A673 (cell line): Measurements from ENCODE around the gene AATK. TPM values are rescaled to one million over a fixed set of nuclear protein-coding genes. Genes with fewer than 3 reads are reported as not detected.

ENCODE experiments used
- BruUV-seq: library from RNA; stranded (reverse); fragments of 400-500 nt; replicated peaks from 2 replicates; lab custom pipeline; 2021; lab: Mats Ljungman, UMichigan
- CTCF ChIA-PET: fragments of 300-600 bp; sonication (Branson Sonifier 250); formaldehyde crosslinking; loops from one replicate; lab custom pipeline; 2022; ENCODE audit warnings: antibody characterized with exemption; lab: Charles Lee
- POLR2A ChIA-PET: fragments of 300-600 bp; sonication (Branson Sonifier 250); formaldehyde crosslinking; loops from one replicate; lab custom pipeline; 2022; ENCODE audit warnings: antibody characterized with exemption; ENCODE audit not compliant: low non-redundant PET; lab: Charles Lee
- DNase-seq: peaks from one replicate; pipeline ENCODE4 v3.0.0-alpha.2; 2015; ENCODE audit warnings: low spot score
- H3K27ac ChIP-seq: fragments of 200-600 bp; sonication (generic); 2 replicates; pipeline ENCODE4 v1.5.1; 2016; ENCODE audit warnings: mixed run types, low read depth, mild to moderate bottlenecking, mixed read lengths, antibody characterized with exemption, low read length; ENCODE audit not compliant: poor library complexity, severe bottlenecking
- H3K27me3 ChIP-seq: fragments of 200-600 bp; sonication (generic); replicated peaks from 2 replicates; pipeline ENCODE4 v1.6.1; 2017; ENCODE audit warnings: mixed run types, low read depth, mild to moderate bottlenecking, mixed read lengths, antibody characterized with exemption, low read length; ENCODE audit not compliant: insufficient read depth, poor library complexity
- H3K36me3 ChIP-seq: fragments of 200-600 bp; sonication (generic); 2 replicates; pipeline ENCODE4 v1.6.1; 2016; ENCODE audit warnings: mixed run types, mild to moderate bottlenecking, mixed read lengths, antibody characterized with exemption, low read length; ENCODE audit not compliant: insufficient read depth, poor library complexity, severe bottlenecking
- H3K4me1 ChIP-seq: fragments of 200-600 bp; sonication (generic); 2 replicates; pipeline ENCODE4 v1.6.1; 2017; ENCODE audit warnings: mixed run types, mild to moderate bottlenecking, mixed read lengths, antibody characterized with exemption, low read length; ENCODE audit not compliant: insufficient read depth, poor library complexity, severe bottlenecking
- H3K4me3 ChIP-seq: fragments of 200-600 bp; sonication (generic); 2 replicates; pipeline ENCODE4 v1.5.1; 2016; ENCODE audit warnings: low read depth, mixed run types, mild to moderate bottlenecking, mixed read lengths, low read length; ENCODE audit not compliant: poor library complexity, severe bottlenecking
- H3K9me3 ChIP-seq: fragments of 200-600 bp; sonication (generic); 2 replicates; pipeline ENCODE4 v1.6.1; 2016; ENCODE audit warnings: mixed run types, low read depth, mild to moderate bottlenecking, mixed read lengths, antibody characterized with exemption, low read length; ENCODE audit not compliant: poor library complexity, severe bottlenecking
- CTCF ChIP-seq: fragments of 300-800, 200-600 bp; sonication (generic); conservative IDR thresholded peaks from 2 replicates; pipeline ENCODE4 v1.5.1; 2017; ENCODE audit warnings: low read depth, mild to moderate bottlenecking, antibody characterized with exemption, low read length, moderate library complexity, mixed read lengths
- EZH2 ChIP-seq: fragments of 200-600 bp; sonication (generic); IDR thresholded peaks from 2 replicates; pipeline ENCODE4 v1.6.1; 2017; ENCODE audit warnings: borderline replicate concordance, low read depth, mild to moderate bottlenecking, mixed read lengths, antibody characterized with exemption, low read length; ENCODE audit not compliant: poor library complexity, severe bottlenecking
- intact Hi-C: fragments of 100-400 bp; cut with micrococcal nuclease; formaldehyde crosslinking; loops from one replicate; pipeline ENCODE4 v1.10.0; 2022; ENCODE audit not compliant: unreplicated experiment
- total RNA-seq: library from RNA; stranded (reverse); gene quantifications from 2 replicates; pipeline ENCODE4 v1.2.3, GENCODE V29; 2021

AATK gene
- total RNA-seq, 1 experiment from 2014 or later, result 0.90 TPM

GRCh38 chr17:81113158-81113724, 52.8 kb downstream of the AATK start:
- no TSS peak for BruUV-seq
- intact Hi-C loops, result no loop called here
- H3K9me3 ChIP-seq, result no peaks in the 10 kb centered on the region
- H3K4me1 ChIP-seq, result peaks cover 16% of the 10 kb centered on the region
- H3K27me3 ChIP-seq, result no peaks in the 10 kb centered on the region
- no peak for DNase-seq
- CTCF ChIA-PET, result no interaction called here
- H3K27ac ChIP-seq, result no peak overlapping the region
- POLR2A ChIA-PET, result no interaction called here
- no peak overlapping the region for H3K4me3 ChIP-seq
- no peak for TF ChIP-seq EZH2
- no peak for TF ChIP-seq CTCF
- H3K36me3 ChIP-seq, result no peaks in the 10 kb centered on the region

GRCh38 chr17:81112450-81112849, 53.6 kb downstream of the AATK start:
- no peaks in the 10 kb centered on the region for H3K36me3 ChIP-seq
- H3K4me1 ChIP-seq, result peaks cover 13% of the 10 kb centered on the region
- H3K9me3 ChIP-seq, result no peaks in the 10 kb centered on the region
- ChIA-PET POLR2A (no interaction called here), CTCF (interaction anchor here (0.6 kb wide), 1 partner anchor 100 kb away, joined by 3 read pairs; no protein-coding TSS in a partner anchor)
- H3K4me3 ChIP-seq, result no peak overlapping the region
- no peak for DNase-seq
- no peak for TF ChIP-seq EZH2
- TF ChIP-seq CTCF, result no peak
- intact Hi-C loops, result no loop called here
- no TSS peak for BruUV-seq
- H3K27me3 ChIP-seq, result no peaks in the 10 kb centered on the region
- H3K27ac ChIP-seq, result no peak overlapping the region

DNA sequence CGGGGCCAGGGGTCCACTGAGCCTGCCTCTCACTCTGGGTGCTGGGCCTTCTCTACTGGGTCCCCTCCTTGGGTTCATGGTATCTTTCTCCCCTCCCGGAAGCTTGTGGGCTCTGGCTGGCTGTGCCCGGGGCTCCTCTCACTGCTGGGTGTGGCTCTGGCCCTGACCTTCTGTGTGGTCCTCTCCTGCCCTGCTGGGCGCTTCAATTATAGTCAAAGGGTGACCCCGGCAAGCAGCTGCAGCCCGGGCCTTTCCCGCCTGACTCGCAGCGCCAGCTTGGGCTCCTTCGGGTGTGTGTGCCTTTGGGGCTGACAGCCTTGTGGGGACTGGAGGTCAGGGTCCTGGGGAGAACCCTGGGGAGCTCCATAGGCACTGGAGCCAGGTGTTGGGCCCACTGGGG, 55.0 kb downstream of the AATK start:
- TF ChIP-seq EZH2, result no peak
- TF ChIP-seq CTCF, result no peak
- no peaks in the 10 kb centered on the region for H3K27me3 ChIP-seq
- peaks cover 13% of the 10 kb centered on the region for H3K4me1 ChIP-seq
- BruUV-seq, result no TSS peak
- H3K36me3 ChIP-seq, result no peaks in the 10 kb centered on the region
- no peak for DNase-seq
- no peak overlapping the region for H3K4me3 ChIP-seq
- ChIA-PET POLR2A (no interaction called here), CTCF (interaction anchor here (1.3 kb wide), 1 partner anchor 14 kb away, joined by 4 read pairs; no protein-coding TSS in a partner anchor)
- H3K27ac ChIP-seq, result peak overlapping the region; percentile 52
- intact Hi-C loops, result no loop called here
- no peaks in the 10 kb centered on the region for H3K9me3 ChIP-seq
